Panc1 (cell line): ENCODE results near the gene CMTM3. TPM values are rescaled to one million over a fixed set of nuclear protein-coding genes. Genes with fewer than 3 reads are reported as not detected.

Experiments used
- ATAC-seq: fragments of 200-7000 bp; cut with Tn5 transposase; 2 replicates; pipeline ENCODE4 v1.9.1; 2020; ENCODE audit warnings: mild to moderate bottlenecking, moderate library complexity
- BruUV-seq: library from RNA; stranded (reverse); fragments of 400-500 nt; replicated peaks from 2 replicates; lab custom pipeline; 2021; lab: Mats Ljungman, UMichigan
- CTCF ChIA-PET: fragments of 300-600 bp; sonication (Branson Sonifier 250); formaldehyde crosslinking; loops from one replicate; lab custom pipeline; 2022; ENCODE audit warnings: antibody characterized with exemption; lab: Charles Lee
- POLR2A ChIA-PET: fragments of 300-600 bp; sonication (Branson Sonifier 250); formaldehyde crosslinking; loops from one replicate; lab custom pipeline; 2022; ENCODE audit warnings: antibody characterized with exemption; lab: Charles Lee
- DNase-seq: peaks from one replicate; pipeline ENCODE4 v3.0.0-alpha.2; 2010; ENCODE audit warnings: low read depth, low spot score
- H3K27ac ChIP-seq: 2 replicates; pipeline ENCODE4 v1.5.1; 2011; ENCODE audit warnings: mild to moderate bottlenecking, low read length, inconsistent platforms
- H3K27me3 ChIP-seq: fragments of 200-500 bp; sonication (Bioruptor generic); 2 replicates; pipeline ENCODE4 v1.6.0; 2014; ENCODE audit warnings: low read length, inconsistent platforms; ENCODE audit not compliant: control insufficient read depth, insufficient read depth
- H3K36me3 ChIP-seq: fragments of 200-500 bp; sonication (Bioruptor generic); 2 replicates; pipeline ENCODE4 v1.5.1; 2014; ENCODE audit warnings: inconsistent platforms, mild to moderate bottlenecking, low read length, moderate library complexity; ENCODE audit not compliant: control insufficient read depth, insufficient read depth
- H3K4me1 ChIP-seq: 2 replicates; pipeline ENCODE4 v1.5.1; 2011; ENCODE audit warnings: inconsistent platforms, mild to moderate bottlenecking, low read length, moderate library complexity; ENCODE audit not compliant: control insufficient read depth, insufficient read depth
- H3K4me3 ChIP-seq, 2 experiments: 2 replicates each; pipeline ENCODE4 v1.5.1; 2011 to 2012; ENCODE audit warnings: low read depth in 2 of 2, low read length in 2 of 2, mild to moderate bottlenecking in 2 of 2, inconsistent platforms in 1 of 2, moderate library complexity in 1 of 2
- H3K9me3 ChIP-seq: fragments of 200-500 bp; sonication (Bioruptor generic); 2 replicates; pipeline ENCODE4 v1.5.1; 2014; ENCODE audit warnings: low read depth, mild to moderate bottlenecking, inconsistent platforms, low read length, moderate library complexity; ENCODE audit not compliant: control insufficient read depth, insufficient read depth
- POLR2AphosphoS5 ChIP-seq: IDR thresholded peaks from 2 replicates; pipeline ENCODE4 v1.6.1; 2012; ENCODE audit warnings: mild to moderate bottlenecking, low read depth, low read length, moderate library complexity
- SIN3A ChIP-seq: IDR thresholded peaks from 2 replicates; pipeline ENCODE4 v1.6.1; 2012; ENCODE audit warnings: low read depth, mild to moderate bottlenecking, low read length, moderate library complexity, borderline replicate concordance; ENCODE audit not compliant: insufficient read depth
- TCF7L2 ChIP-seq: IDR thresholded peaks from 2 replicates; pipeline ENCODE4 v1.6.1; 2011; ENCODE audit warnings: mild to moderate bottlenecking, low read depth, low read length, inconsistent platforms
- in situ Hi-C: cut with HindIII; loops from 2 replicates; pipeline ENCODE4 v1.10.0; 2016; ENCODE audit warnings: low sequenced_read_pairs, low pct_unique_long_range_greater_than_20kb
- intact Hi-C: fragments of 100-400 bp; cut with micrococcal nuclease; formaldehyde crosslinking; loops from one replicate; pipeline ENCODE4 v1.10.0; 2022; ENCODE audit not compliant: unreplicated experiment
- total RNA-seq: library from RNA; stranded (reverse); gene quantifications from one replicate; pipeline ENCODE4 v1.2.1, GENCODE V29; 2021; ENCODE audit not compliant: unreplicated experiment
- TF ChIP-seq, protein P1 (sequence below): fragments of 450-650 bp; IDR thresholded peaks from 2 replicates; pipeline ENCODE4 v1.5.1; 2017; ENCODE audit warnings: mild to moderate bottlenecking
- TF ChIP-seq, protein P2 (sequence below), 2 experiments: IDR thresholded peaks; 2 replicates each; pipeline ENCODE4 v1.6.1; 2011 to 2012; ENCODE audit warnings: low read depth in 2 of 2, control low read depth in 1 of 2, low read length in 1 of 2, mild to moderate bottlenecking in 1 of 2, moderate library complexity in 1 of 2; ENCODE audit not compliant: insufficient read depth in 1 of 2

Gene CMTM3
- total RNA-seq, 1 experiment from 2014 or later: 45.8 TPM

DNA sequence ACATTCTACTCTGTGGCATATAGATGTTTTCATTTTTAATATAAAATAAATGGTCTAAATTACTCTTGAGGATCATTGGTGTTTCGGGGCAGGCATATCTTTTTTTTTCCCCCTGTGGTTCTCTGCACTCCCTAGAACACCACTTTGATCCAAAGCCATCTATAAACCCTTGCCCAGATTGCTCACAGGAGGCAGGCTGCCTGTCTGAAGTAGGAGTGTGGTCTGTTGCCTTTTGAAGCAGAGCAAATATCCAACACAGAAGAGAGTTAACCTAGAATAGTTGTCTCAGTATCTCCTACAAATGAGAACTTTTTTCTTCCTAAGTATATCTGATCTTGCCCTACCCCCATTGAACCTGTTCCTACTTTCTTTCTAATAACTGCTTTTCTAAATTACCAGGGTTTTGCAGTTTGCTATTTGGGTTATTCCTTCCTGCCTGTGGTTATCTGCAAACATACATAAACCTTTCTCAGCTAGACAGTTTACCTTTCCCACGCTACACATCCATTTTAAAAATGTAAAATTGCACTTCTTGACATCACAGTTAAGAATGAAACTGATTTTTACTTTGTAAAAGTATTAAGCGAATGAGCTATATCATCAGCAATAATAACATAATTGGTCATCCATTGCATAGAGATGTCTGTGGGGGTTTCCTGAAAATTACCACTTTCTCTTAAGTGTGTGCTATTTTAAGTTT lies 43.0 kb upstream of the CMTM3 start:
- no peak overlapping the region for H3K4me3 ChIP-seq
- in situ Hi-C loops: no loop called here
- POLR2A ChIA-PET: no interaction called here
- no peaks in the 10 kb centered on the region for H3K9me3 ChIP-seq
- BruUV-seq: no TSS peak
- no peak overlapping the region for H3K27ac ChIP-seq
- CTCF ChIA-PET: interaction anchor here (0.7 to 2.6 kb wide), 2 partner anchors 47 to 135 kb away, joined by 3 to 11 read pairs; no protein-coding TSS in a partner anchor
- intact Hi-C loops: no loop called here
- ATAC-seq (no peak), DNase-seq (no peak)
- no peaks in the 10 kb centered on the region for H3K27me3 ChIP-seq
- peaks cover 12% of the 10 kb centered on the region for H3K36me3 ChIP-seq
- no peaks in the 10 kb centered on the region for H3K4me1 ChIP-seq
- TF ChIP-seq, protein P1, sequence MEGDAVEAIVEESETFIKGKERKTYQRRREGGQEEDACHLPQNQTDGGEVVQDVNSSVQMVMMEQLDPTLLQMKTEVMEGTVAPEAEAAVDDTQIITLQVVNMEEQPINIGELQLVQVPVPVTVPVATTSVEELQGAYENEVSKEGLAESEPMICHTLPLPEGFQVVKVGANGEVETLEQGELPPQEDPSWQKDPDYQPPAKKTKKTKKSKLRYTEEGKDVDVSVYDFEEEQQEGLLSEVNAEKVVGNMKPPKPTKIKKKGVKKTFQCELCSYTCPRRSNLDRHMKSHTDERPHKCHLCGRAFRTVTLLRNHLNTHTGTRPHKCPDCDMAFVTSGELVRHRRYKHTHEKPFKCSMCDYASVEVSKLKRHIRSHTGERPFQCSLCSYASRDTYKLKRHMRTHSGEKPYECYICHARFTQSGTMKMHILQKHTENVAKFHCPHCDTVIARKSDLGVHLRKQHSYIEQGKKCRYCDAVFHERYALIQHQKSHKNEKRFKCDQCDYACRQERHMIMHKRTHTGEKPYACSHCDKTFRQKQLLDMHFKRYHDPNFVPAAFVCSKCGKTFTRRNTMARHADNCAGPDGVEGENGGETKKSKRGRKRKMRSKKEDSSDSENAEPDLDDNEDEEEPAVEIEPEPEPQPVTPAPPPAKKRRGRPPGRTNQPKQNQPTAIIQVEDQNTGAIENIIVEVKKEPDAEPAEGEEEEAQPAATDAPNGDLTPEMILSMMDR: no peak
- TF ChIP-seq SIN3A (no peak), POLR2AphosphoS5 (no peak), TCF7L2 (no peak)
- TF ChIP-seq, protein P2, sequence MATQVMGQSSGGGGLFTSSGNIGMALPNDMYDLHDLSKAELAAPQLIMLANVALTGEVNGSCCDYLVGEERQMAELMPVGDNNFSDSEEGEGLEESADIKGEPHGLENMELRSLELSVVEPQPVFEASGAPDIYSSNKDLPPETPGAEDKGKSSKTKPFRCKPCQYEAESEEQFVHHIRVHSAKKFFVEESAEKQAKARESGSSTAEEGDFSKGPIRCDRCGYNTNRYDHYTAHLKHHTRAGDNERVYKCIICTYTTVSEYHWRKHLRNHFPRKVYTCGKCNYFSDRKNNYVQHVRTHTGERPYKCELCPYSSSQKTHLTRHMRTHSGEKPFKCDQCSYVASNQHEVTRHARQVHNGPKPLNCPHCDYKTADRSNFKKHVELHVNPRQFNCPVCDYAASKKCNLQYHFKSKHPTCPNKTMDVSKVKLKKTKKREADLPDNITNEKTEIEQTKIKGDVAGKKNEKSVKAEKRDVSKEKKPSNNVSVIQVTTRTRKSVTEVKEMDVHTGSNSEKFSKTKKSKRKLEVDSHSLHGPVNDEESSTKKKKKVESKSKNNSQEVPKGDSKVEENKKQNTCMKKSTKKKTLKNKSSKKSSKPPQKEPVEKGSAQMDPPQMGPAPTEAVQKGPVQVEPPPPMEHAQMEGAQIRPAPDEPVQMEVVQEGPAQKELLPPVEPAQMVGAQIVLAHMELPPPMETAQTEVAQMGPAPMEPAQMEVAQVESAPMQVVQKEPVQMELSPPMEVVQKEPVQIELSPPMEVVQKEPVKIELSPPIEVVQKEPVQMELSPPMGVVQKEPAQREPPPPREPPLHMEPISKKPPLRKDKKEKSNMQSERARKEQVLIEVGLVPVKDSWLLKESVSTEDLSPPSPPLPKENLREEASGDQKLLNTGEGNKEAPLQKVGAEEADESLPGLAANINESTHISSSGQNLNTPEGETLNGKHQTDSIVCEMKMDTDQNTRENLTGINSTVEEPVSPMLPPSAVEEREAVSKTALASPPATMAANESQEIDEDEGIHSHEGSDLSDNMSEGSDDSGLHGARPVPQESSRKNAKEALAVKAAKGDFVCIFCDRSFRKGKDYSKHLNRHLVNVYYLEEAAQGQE (IDR thresholded peaks at IDR 0.05; ENCODE audit: insufficient read depth in 1 of 2, low read depth in 2 of 2, low read length in 1 of 2): no peak

DNA sequence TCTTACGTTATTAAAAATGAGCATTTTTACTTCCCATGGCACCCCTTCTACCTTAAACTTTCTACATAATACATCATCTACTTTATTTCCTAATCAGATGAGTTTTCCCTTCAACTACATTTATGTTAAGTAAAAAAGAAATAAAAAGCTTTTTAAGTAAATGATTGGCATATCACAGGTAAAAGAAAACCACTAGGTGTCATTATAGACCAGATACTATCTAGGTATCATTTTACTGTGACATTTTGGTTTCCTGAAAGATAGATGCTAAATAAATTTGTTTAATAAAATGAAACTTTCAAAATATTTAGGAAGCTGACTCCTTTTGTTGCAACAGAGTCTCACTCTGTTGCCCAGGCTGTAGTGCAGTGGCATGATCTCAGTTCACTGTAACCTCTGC lies 42.1 kb upstream of the CMTM3 start:
- no TSS peak for BruUV-seq
- H3K27me3 ChIP-seq: no peaks in the 10 kb centered on the region
- no peak for ATAC-seq
- ChIA-PET POLR2A (interaction anchor here (1.4 kb wide), 1 partner anchor 10 kb away, joined by 4 read pairs; the partner anchor contains the start of gene CKLF), CTCF (interaction anchor here (2.6 kb wide), 1 partner anchor 46 kb away, joined by 11 read pairs; no protein-coding TSS in a partner anchor)
- TF ChIP-seq TCF7L2: no peak
- TF ChIP-seq, protein P1: peak; percentile 7; the same call in 1 of the 2 replicates
- no peak overlapping the region for H3K4me3 ChIP-seq
- in situ Hi-C loops: no loop called here
- H3K4me1 ChIP-seq: no peaks in the 10 kb centered on the region
- H3K27ac ChIP-seq: no peak overlapping the region
- intact Hi-C loops: no loop called here
- H3K36me3 ChIP-seq: peaks cover 12% of the 10 kb centered on the region
- no peaks in the 10 kb centered on the region for H3K9me3 ChIP-seq
- no peak for DNase-seq
